Neuronal stem cell (in vitro differentiated cells): ENCODE measurements around the gene CAPN15.

Source experiments
- DNase-seq: peaks from one replicate; pipeline ENCODE4 v3.0.0-alpha.2; 2013; ENCODE audit warnings: low spot score
- H2AFZ ChIP-seq: one replicate; pipeline ENCODE4 v1.6.1; 2013; ENCODE audit warnings: mild to moderate bottlenecking, low read length, inconsistent platforms
- H2AK5ac ChIP-seq: 2 replicates; pipeline ENCODE4 v1.6.1; 2013; ENCODE audit warnings: low read depth, mild to moderate bottlenecking, inconsistent platforms, low read length, moderate library complexity, mixed read lengths
- H2BK120ac ChIP-seq: 2 replicates; pipeline ENCODE4 v1.6.1; 2013; ENCODE audit warnings: low read depth, mild to moderate bottlenecking, inconsistent platforms, low read length, moderate library complexity, mixed read lengths
- H2BK12ac ChIP-seq: one replicate; pipeline ENCODE4 v1.6.1; 2013; ENCODE audit warnings: low read length, inconsistent platforms
- H2BK15ac ChIP-seq: 2 replicates; pipeline ENCODE4 v1.6.1; 2013; ENCODE audit warnings: mild to moderate bottlenecking, low read length, inconsistent platforms, mixed read lengths
- H2BK5ac ChIP-seq: one replicate; pipeline ENCODE4 v1.6.1; 2013; ENCODE audit warnings: inconsistent platforms, mild to moderate bottlenecking, low read length, moderate library complexity
- H3K14ac ChIP-seq: one replicate; pipeline ENCODE4 v1.6.1; 2013; ENCODE audit warnings: low read length, inconsistent platforms
- H3K18ac ChIP-seq: 2 replicates; pipeline ENCODE4 v1.6.1; 2013; ENCODE audit warnings: low read length, inconsistent platforms
- H3K23ac ChIP-seq: 2 replicates; pipeline ENCODE4 v1.6.1; 2013; ENCODE audit warnings: low read depth, mild to moderate bottlenecking, mixed read lengths, low read length, inconsistent platforms; ENCODE audit not compliant: poor library complexity
- H3K27ac ChIP-seq: replicated peaks from 3 replicates; pipeline ENCODE4 v1.5.1; 2013; ENCODE audit warnings: low read length, inconsistent platforms
- H3K27me3 ChIP-seq, 3 experiments: 2 replicates each; pipeline ENCODE4 v1.6.1; 2013; ENCODE audit warnings: low read length in 3 of 3, mild to moderate bottlenecking in 2 of 3, inconsistent platforms in 1 of 3, low read depth in 1 of 3, mixed read lengths in 1 of 3, moderate library complexity in 1 of 3; ENCODE audit not compliant: control insufficient read depth in 3 of 3, insufficient read depth in 3 of 3
- H3K36me3 ChIP-seq, 2 donors: replicated peaks in 1 of 2; 2 replicates each; pipeline ENCODE4 v1.6.1; 2013; ENCODE audit warnings: low read length in 2 of 2; ENCODE audit not compliant: control insufficient read depth in 2 of 2, insufficient read depth in 2 of 2
- H3K4ac ChIP-seq: 2 replicates; pipeline ENCODE4 v1.6.1; 2013; ENCODE audit warnings: inconsistent platforms, mild to moderate bottlenecking, low read length, moderate library complexity
- H3K4me1 ChIP-seq, 2 donors: 1 replicate in 1 of 2; 2 replicates in 1 of 2; pipeline ENCODE4 v1.6.1; 2013; ENCODE audit warnings: low read length in 2 of 2, low read depth in 1 of 2; ENCODE audit not compliant: control insufficient read depth in 2 of 2, insufficient read depth in 1 of 2
- H3K4me2 ChIP-seq: one replicate; pipeline ENCODE4 v1.6.1; 2013; ENCODE audit warnings: mild to moderate bottlenecking, low read length, inconsistent platforms; ENCODE audit not compliant: insufficient read depth, poor library complexity, severe bottlenecking
- H3K4me3 ChIP-seq, 2 donors: 2 replicates each; pipeline ENCODE4 v1.5.1; 2013; ENCODE audit warnings: low read length in 2 of 2, mild to moderate bottlenecking in 2 of 2, inconsistent platforms in 1 of 2, moderate library complexity in 1 of 2
- H3K79me1 ChIP-seq: one replicate; pipeline ENCODE4 v1.6.1; 2013; ENCODE audit warnings: low read depth, mild to moderate bottlenecking, inconsistent platforms, low read length, moderate library complexity
- H3K9ac ChIP-seq: one replicate; pipeline ENCODE4 v1.6.1; 2013; ENCODE audit warnings: mild to moderate bottlenecking, low read depth, low read length, inconsistent platforms; ENCODE audit not compliant: poor library complexity
- H3K9me3 ChIP-seq, 2 donors: replicated peaks in 1 of 2; 2 replicates each; pipeline versions ENCODE3 to v1.6.1; 2013; ENCODE audit warnings: low read length in 2 of 2, mild to moderate bottlenecking in 2 of 2, inconsistent platforms in 1 of 2, low read depth in 1 of 2, mixed read lengths in 1 of 2, moderate library complexity in 1 of 2; ENCODE audit not compliant: control insufficient read depth in 2 of 2, insufficient read depth in 1 of 2
- H4K8ac ChIP-seq: one replicate; pipeline ENCODE4 v1.6.1; 2013; ENCODE audit warnings: low read depth, mild to moderate bottlenecking, inconsistent platforms, low read length, moderate library complexity
- H4K91ac ChIP-seq: one replicate; pipeline ENCODE4 v1.6.1; 2013; ENCODE audit warnings: low read length, low read depth, mild to moderate bottlenecking, inconsistent platforms; ENCODE audit not compliant: poor library complexity
- WGBS, 2 donors: extraction: QIAGEN DNeasy Blood & Tissue Kit; methylation state at CpG; one replicate each; pipeline ENCODE4 v1.1.7; 2013; ENCODE audit warnings: missing lambda C conversion rate in 2 of 2, mixed read lengths in 1 of 2; ENCODE audit not compliant: insufficient read length in 2 of 2, insufficient replicate concordance in 1 of 2; ENCODE audit errors: extremely low coverage in 2 of 2; 5-methylcytosine and 5-hydroxymethylcytosine counted together

Gene CAPN15

GRCh38 chr16:575354-576196, 48.1 kb downstream of the CAPN15 start:
- Histone ChIP-seq H3K9me3 (no peaks in the 10 kb centered on the region), H3K4ac (no peak overlapping the region), H3K27ac (no peak overlapping the region), H3K18ac (no peak overlapping the region), H3K4me3 (peak overlapping the region in 1 of 2 donors; percentile 12), H3K4me1 (peaks cover 0 to 2% of the 10 kb centered on the region in 2 donors), H3K79me1 (peaks cover 24% of the 10 kb centered on the region), H3K14ac (peak overlapping the region; percentile 8), H2AFZ (no peak overlapping the region), H3K4me2 (no peak overlapping the region), H4K91ac (no peak overlapping the region), H3K23ac (no peak overlapping the region), H3K27me3 (no peaks in the 10 kb centered on the region), H2BK120ac (no peak overlapping the region), H2BK5ac (no peak overlapping the region), H3K9ac (peak overlapping the region; percentile 70), H2BK15ac (no peak overlapping the region), H4K8ac (peak overlapping the region; percentile 72), H3K36me3 (peaks cover 19 to 42% of the 10 kb centered on the region in 2 donors), H2BK12ac (peak overlapping the region; percentile 84), H2AK5ac (no peak overlapping the region)
- DNase-seq, result no peak
- WGBS, 2 donors, result no CpG with 5 or more reads among the region's 36 CpGs

DNA sequence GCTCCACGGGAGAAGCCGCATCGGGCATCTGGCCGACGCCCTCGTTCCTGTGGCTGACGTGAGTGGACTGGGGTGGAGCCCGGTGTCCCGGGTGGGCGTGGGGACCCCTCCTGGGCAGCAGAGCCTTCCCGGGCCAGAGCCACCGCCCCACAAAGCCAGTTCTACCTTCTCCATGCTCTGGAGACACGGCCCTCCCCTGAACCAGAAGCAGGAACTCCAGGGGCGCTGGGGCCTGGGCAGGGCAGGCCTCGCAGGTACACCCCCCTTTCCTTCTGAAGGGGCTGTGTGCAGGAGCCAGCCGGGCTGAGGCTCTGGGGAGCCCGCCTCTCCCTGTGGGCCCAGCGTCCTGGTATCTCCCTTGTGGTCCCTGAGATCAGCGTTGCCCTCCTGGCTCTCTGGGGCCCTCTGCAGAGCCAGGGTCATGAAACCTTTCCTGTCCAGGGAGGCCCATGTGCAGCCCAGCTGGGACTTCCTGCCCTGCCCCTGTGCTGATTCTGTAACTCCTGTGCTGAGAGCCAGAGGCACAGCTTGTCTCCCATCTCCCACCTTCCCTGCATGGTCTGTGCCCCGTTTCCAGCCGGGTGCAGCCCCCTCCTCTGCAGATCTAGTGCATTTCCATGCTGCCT, 48.8 kb downstream of the CAPN15 start:
- Histone ChIP-seq H3K4ac (no peak overlapping the region), H2BK15ac (no peak overlapping the region), H2AK5ac (no peak overlapping the region), H3K9ac (peak overlapping the region; percentile 12), H2BK120ac (no peak overlapping the region), H3K4me1 (no peaks in the 10 kb centered on the region), H3K23ac (no peak overlapping the region), H4K91ac (no peak overlapping the region), H3K4me3 (peak overlapping the region in 1 of 2 donors; percentile 12), H2BK5ac (no peak overlapping the region), H3K79me1 (peaks cover 17% of the 10 kb centered on the region), H3K4me2 (no peak overlapping the region), H3K9me3 (no peaks in the 10 kb centered on the region), H3K27me3 (no peaks in the 10 kb centered on the region), H3K14ac (no peak overlapping the region), H2AFZ (no peak overlapping the region), H3K27ac (no peak overlapping the region), H3K18ac (no peak overlapping the region), H4K8ac (peak overlapping the region; percentile 72), H2BK12ac (no peak overlapping the region), H3K36me3 (peaks cover 23 to 49% of the 10 kb centered on the region in 2 donors)
- no CpG with 5 or more reads among the region's 21 CpGs for WGBS, 2 donors
- no peak for DNase-seq

DNA sequence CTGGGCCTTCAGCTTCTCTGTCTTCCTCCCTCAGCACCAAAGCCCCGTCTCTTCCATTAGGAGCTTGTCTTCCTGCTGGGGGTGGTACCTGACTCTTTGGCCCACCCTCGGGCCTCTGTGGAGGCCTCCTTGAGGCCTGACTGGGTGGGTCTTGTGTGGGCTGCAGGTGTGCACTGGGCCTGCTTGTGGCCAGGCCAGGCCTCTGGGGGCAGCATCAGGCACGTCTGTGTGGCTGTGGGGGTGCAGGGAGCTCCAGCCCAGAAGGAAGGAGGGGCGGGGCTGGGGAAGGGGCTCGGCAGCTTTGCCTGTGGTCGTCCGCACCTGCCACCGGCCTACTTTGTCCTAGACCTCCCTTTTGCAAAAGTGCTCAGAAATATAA, 49.3 kb downstream of the CAPN15 start:
- Histone ChIP-seq H3K4ac (no peak overlapping the region), H3K9me3 (no peaks in the 10 kb centered on the region), H2BK12ac (no peak overlapping the region), H3K9ac (no peak overlapping the region), H4K91ac (no peak overlapping the region), H3K14ac (no peak overlapping the region), H2BK5ac (no peak overlapping the region), H3K27me3 (no peaks in the 10 kb centered on the region), H3K4me2 (no peak overlapping the region), H2BK15ac (no peak overlapping the region), H3K4me3 (peak overlapping the region in 1 of 2 donors; percentile 3), H2AFZ (no peak overlapping the region), H3K79me1 (peaks cover 15% of the 10 kb centered on the region), H3K27ac (no peak overlapping the region), H3K36me3 (peaks cover 20 to 48% of the 10 kb centered on the region in 2 donors), H2BK120ac (no peak overlapping the region), H3K18ac (no peak overlapping the region), H3K4me1 (no peaks in the 10 kb centered on the region), H2AK5ac (no peak overlapping the region), H3K23ac (no peak overlapping the region), H4K8ac (no peak overlapping the region)
- WGBS, 2 donors, result no CpG with 5 or more reads among the region's 8 CpGs
- DNase-seq, result no peak

DNA sequence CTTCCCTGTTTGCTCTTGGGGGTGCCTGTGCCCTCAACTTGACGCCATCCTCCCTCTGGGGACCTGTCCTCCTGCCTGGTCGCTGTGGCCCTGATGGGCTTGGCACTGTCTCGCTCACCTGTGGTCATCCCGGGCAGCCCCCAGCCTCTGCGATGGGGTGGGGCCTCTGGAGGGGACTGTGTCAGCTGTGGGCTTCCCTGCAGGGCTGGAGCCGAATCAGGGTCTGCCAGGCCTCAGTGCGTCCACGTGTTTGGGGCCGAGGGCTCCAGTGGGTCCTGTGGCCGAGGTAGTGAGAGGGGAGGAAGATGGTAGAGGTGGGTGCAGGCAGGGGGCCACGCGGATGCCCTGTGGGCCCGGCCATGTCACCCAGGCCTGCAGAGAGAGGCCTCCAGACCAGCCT, 50.3 kb downstream of the CAPN15 start:
- no peak for DNase-seq
- H3K9ac ChIP-seq, result no peak overlapping the region
- H3K4ac ChIP-seq, result no peak overlapping the region
- no peaks in the 10 kb centered on the region for H3K9me3 ChIP-seq
- H2AK5ac ChIP-seq, result no peak overlapping the region
- H3K18ac ChIP-seq, result no peak overlapping the region
- peak overlapping the region in 1 of 2 donors; percentile 28 for H3K4me3 ChIP-seq
- H2BK5ac ChIP-seq, result no peak overlapping the region
- H2AFZ ChIP-seq, result no peak overlapping the region
- no peak overlapping the region for H2BK15ac ChIP-seq
- no peak overlapping the region for H3K4me2 ChIP-seq
- no peak overlapping the region for H2BK120ac ChIP-seq
- H3K36me3 ChIP-seq, result peaks cover 15 to 45% of the 10 kb centered on the region in 2 donors
- peak overlapping the region; percentile 71 for H3K14ac ChIP-seq
- H3K4me1 ChIP-seq, result no peaks in the 10 kb centered on the region
- H3K27ac ChIP-seq, result no peak overlapping the region
- no peak overlapping the region for H4K8ac ChIP-seq
- peaks cover 9% of the 10 kb centered on the region for H3K79me1 ChIP-seq
- H2BK12ac ChIP-seq, result peak overlapping the region; percentile 41
- no peak overlapping the region for H4K91ac ChIP-seq
- no peaks in the 10 kb centered on the region for H3K27me3 ChIP-seq
- H3K23ac ChIP-seq, result peak overlapping the region; percentile 73
- WGBS, 2 donors, result no CpG with 5 or more reads among the region's 13 CpGs
